HepG2 (cell line): ENCODE measurements around the gene CTSA. TPM values are rescaled to one million over a fixed set of nuclear protein-coding genes. Genes with fewer than 3 reads are reported as not detected.

ENCODE experiments used
- ATF6 ChIP-seq: sonication (generic); formaldehyde crosslinking; conservative IDR thresholded peaks from 2 replicates; pipeline ENCODE4 v1.4.0; 2020; ENCODE audit warnings: missing genetic modification reagents
- BRCA1 ChIP-seq: sonication (generic); formaldehyde crosslinking; IDR thresholded peaks from 2 replicates; pipeline ENCODE4 v1.4.0; 2020; ENCODE audit warnings: missing genetic modification reagents
- ERF ChIP-seq: IDR thresholded peaks from 2 replicates; pipeline ENCODE4 v1.6.1; 2018; ENCODE audit warnings: missing biosample characterization, missing genetic modification reagents
- ETS1 ChIP-seq: sonication (generic); formaldehyde crosslinking; IDR thresholded peaks from 2 replicates; pipeline ENCODE4 v1.4.0; 2020; ENCODE audit warnings: missing genetic modification reagents
- HDAC2 ChIP-seq: sonication (generic); formaldehyde crosslinking; IDR thresholded peaks from 2 replicates; pipeline ENCODE4 v1.4.0; 2020; ENCODE audit warnings: missing genetic modification reagents
- IKZF1 ChIP-seq: fragments of 450-650 bp; IDR thresholded peaks from 2 replicates; pipeline ENCODE4 v1.7.1; 2016
- JUNB ChIP-seq: sonication (generic); formaldehyde crosslinking; IDR thresholded peaks from 2 replicates; pipeline ENCODE4 v1.8.0; 2022; ENCODE audit warnings: missing genetic modification reagents, mild to moderate bottlenecking, borderline replicate concordance
- KLF16 ChIP-seq, 2 experiments: sonication (generic) in 1 of 2; formaldehyde crosslinking in 1 of 2; IDR thresholded peaks; 2 replicates each; pipeline versions ENCODE4 v1.6.1 to v1.8.0; 2016 to 2023; ENCODE audit warnings: missing genetic modification reagents in 2 of 2, missing compliant biosample characterization in 1 of 2
- MAX ChIP-seq: IDR thresholded peaks from 2 replicates; pipeline ENCODE4 v1.6.1; 2012; ENCODE audit warnings: inconsistent platforms
- NONO ChIP-seq, 2 experiments: fragments of 450-650 bp in 1 of 2; sonication (generic) in 1 of 2; formaldehyde crosslinking in 1 of 2; IDR thresholded peaks in 1 of 2; conservative IDR thresholded peaks in 1 of 2; 2 replicates each; pipeline versions ENCODE4 v1.6.1 to v1.8.0; 2017 to 2022; ENCODE audit warnings: mild to moderate bottlenecking in 1 of 2, missing genetic modification reagents in 1 of 2, moderate library complexity in 1 of 2
- POLR2AphosphoS5 ChIP-seq: IDR thresholded peaks from 2 replicates; pipeline ENCODE4 v1.6.1; 2012; ENCODE audit warnings: low read depth, low read length
- RAD51 ChIP-seq: fragments of 450-650 bp; IDR thresholded peaks from 2 replicates; pipeline ENCODE4 v1.6.1; 2016; ENCODE audit warnings: borderline replicate concordance
- SIN3B ChIP-seq: fragments of 150-350 bp; IDR thresholded peaks from 2 replicates; pipeline ENCODE4 v1.6.1; 2014; ENCODE audit warnings: low read length
- SIX4 ChIP-seq: sonication (generic); formaldehyde crosslinking; IDR thresholded peaks from 2 replicates; pipeline ENCODE4 v1.4.0; 2020; ENCODE audit warnings: missing genetic modification reagents
- TAF15 ChIP-seq: fragments of 200-400 bp; formaldehyde crosslinking; IDR thresholded peaks from one replicate; pipeline ENCODE4 v1.6.1; 2018; ENCODE audit warnings: mild to moderate bottlenecking, low read depth, low read length; ENCODE audit not compliant: poor library complexity, severe bottlenecking
- TMF1 ChIP-seq: sonication (generic); formaldehyde crosslinking; IDR thresholded peaks from 2 replicates; pipeline ENCODE4 v1.8.1; 2022; ENCODE audit warnings: low read depth, missing genetic modification reagents
- TRIM22 ChIP-seq: fragments of 450-650 bp; IDR thresholded peaks from 2 replicates; pipeline ENCODE4 v1.6.1; 2017
- WIZ ChIP-seq: sonication (generic); formaldehyde crosslinking; IDR thresholded peaks from 2 replicates; pipeline ENCODE4 v1.5.1; 2020; ENCODE audit warnings: mild to moderate bottlenecking, missing genetic modification reagents
- YEATS4 ChIP-seq: sonication (generic); formaldehyde crosslinking; IDR thresholded peaks from 2 replicates; pipeline ENCODE4 v1.4.0; 2020; ENCODE audit warnings: missing genetic modification reagents, borderline replicate concordance
- ZBTB20 ChIP-seq: sonication (generic); formaldehyde crosslinking; IDR thresholded peaks from 2 replicates; pipeline ENCODE4 v1.8.1; 2023; ENCODE audit warnings: missing genetic modification reagents, low read depth, mild to moderate bottlenecking, borderline replicate concordance
- ZEB1 ChIP-seq: IDR thresholded peaks from 2 replicates; pipeline ENCODE4 v1.6.1; 2012; ENCODE audit warnings: mild to moderate bottlenecking, low read depth, inconsistent platforms; ENCODE audit not compliant: insufficient replicate concordance
- ZNF33A ChIP-seq: sonication (generic); formaldehyde crosslinking; IDR thresholded peaks from 2 replicates; pipeline ENCODE4 v1.5.1; 2020; ENCODE audit warnings: missing genetic modification reagents, mild to moderate bottlenecking, moderate library complexity, borderline replicate concordance
- ZNF34 ChIP-seq: sonication (generic); formaldehyde crosslinking; IDR thresholded peaks from 2 replicates; pipeline ENCODE4 v1.4.0; 2020; ENCODE audit warnings: mild to moderate bottlenecking, missing genetic modification reagents, borderline replicate concordance
- ZNF496 ChIP-seq: sonication (generic); formaldehyde crosslinking; IDR thresholded peaks from 2 replicates; pipeline ENCODE4 v1.8.1; 2023; ENCODE audit warnings: mild to moderate bottlenecking, moderate library complexity, missing genetic modification reagents; ENCODE audit not compliant: insufficient replicate concordance
- ZNF546 ChIP-seq: sonication (generic); formaldehyde crosslinking; conservative IDR thresholded peaks from 2 replicates; pipeline ENCODE4 v1.8.1; 2023; ENCODE audit warnings: mild to moderate bottlenecking, missing genetic modification reagents
- ZNF564 ChIP-seq: sonication (generic); formaldehyde crosslinking; IDR thresholded peaks from 2 replicates; pipeline ENCODE4 v1.8.1; 2023; ENCODE audit warnings: mild to moderate bottlenecking, missing genetic modification reagents
- ZSCAN20 ChIP-seq: sonication (generic); formaldehyde crosslinking; IDR thresholded peaks from 2 replicates; pipeline ENCODE4 v1.4.0; 2020; ENCODE audit warnings: missing genetic modification reagents, mild to moderate bottlenecking, borderline replicate concordance
- polyA plus RNA-seq, 8 experiments: library from polyadenylated mRNA; depleted of rRNA in 3 of 8; stranded (reverse) in 7 of 8; unstranded in 1 of 8; fragments of >200 nt; fragmentation: Illumina TruSeq in 4 of 8; extraction: Trizol in 4 of 8; gene quantifications; 2 replicates each; pipeline versions ENCODE4 v1.2.1 to v1.2.3, GENCODE V29; 2011 to 2016; ENCODE audit warnings: low read depth in 4 of 8, missing spikeins in 1 of 8, mixed read lengths in 1 of 8; ENCODE audit not compliant: insufficient read depth in 1 of 8
- total RNA-seq, 5 experiments: library from RNA; depleted of rRNA; stranded (reverse); fragments of >200 nt; fragmentation: Illumina TruSeq; extraction: Trizol; gene quantifications; 2 replicates each; pipeline ENCODE4 v1.2.3, GENCODE V29; 2016; ENCODE audit warnings: low read depth in 1 of 5

CTSA gene
- total and polyA plus RNA-seq, 2 of the 13 experiments (the other 11 are each of a cell fraction or from before 2014, with no cell fraction given): 202 to 231 TPM

- TF ChIP-seq TRIM22 (no peak), ATF6 (no peak), YEATS4 (CRISPR knock-in tag) (peak; percentile 56; the same call in 1 of the 2 replicates), ZSCAN20 (CRISPR knock-in tag) (no peak; the same call in 1 of the 2 replicates), WIZ (CRISPR knock-in tag) (0 out of 2 replicates have a peak, but pooled peaks have one; percentile 36), ZEB1 (peak; percentile 94), ZNF34 (CRISPR knock-in tag) (no peak; the same call in 1 of the 2 replicates), ZBTB20 (CRISPR knock-in tag) (peak; percentile 59), ZNF33A (CRISPR knock-in tag) (no peak), ERF (CRISPR knock-in tag) (peak; percentile 96), HDAC2 (peak; percentile 98), ZNF546 (CRISPR knock-in tag) (no peak), ZNF564 (CRISPR knock-in tag) (peak; percentile 65; the same call in 1 of the 2 replicates), ETS1 (CRISPR knock-in tag) (no peak), MAX (peak; percentile 76), KLF16 (CRISPR knock-in tag; IDR thresholded peaks at IDR 0.05) (peak in 1 of 2 experiments; percentile 65; a peak in 1 of 4 replicates), ZNF496 (no peak), SIN3B (no peak), IKZF1 (no peak), JUNB (no peak), TAF15 (no peak), TMF1 (CRISPR knock-in tag) (no peak), SIX4 (CRISPR knock-in tag) (peak; percentile 81), NONO (IDR thresholded peaks at IDR 0.05) (no peak), NONO (CRISPR knock-in tag; conservative IDR thresholded peaks at IDR 0.05) (no peak; the same call in 1 of the 2 replicates), RAD51 (no peak), BRCA1 (CRISPR knock-in tag) (peak; percentile 84), POLR2AphosphoS5 (no peak)
Observed at GRCh38 chr20:45927071-45927878, 36.1 kb downstream of the CTSA start (continued).
